NT2/D1 (cell line): ENCODE data around the gene MTHFD2L.

ENCODE experiments used
- YY1 ChIP-seq: IDR thresholded peaks from 2 replicates; pipeline ENCODE4 v1.6.1; 2011; ENCODE audit not compliant: insufficient read length, insufficient read depth
- ZNF274 ChIP-seq: IDR thresholded peaks from 2 replicates; pipeline ENCODE4 v1.6.1; 2011; ENCODE audit warnings: mild to moderate bottlenecking, low read depth, low read length

DNA sequence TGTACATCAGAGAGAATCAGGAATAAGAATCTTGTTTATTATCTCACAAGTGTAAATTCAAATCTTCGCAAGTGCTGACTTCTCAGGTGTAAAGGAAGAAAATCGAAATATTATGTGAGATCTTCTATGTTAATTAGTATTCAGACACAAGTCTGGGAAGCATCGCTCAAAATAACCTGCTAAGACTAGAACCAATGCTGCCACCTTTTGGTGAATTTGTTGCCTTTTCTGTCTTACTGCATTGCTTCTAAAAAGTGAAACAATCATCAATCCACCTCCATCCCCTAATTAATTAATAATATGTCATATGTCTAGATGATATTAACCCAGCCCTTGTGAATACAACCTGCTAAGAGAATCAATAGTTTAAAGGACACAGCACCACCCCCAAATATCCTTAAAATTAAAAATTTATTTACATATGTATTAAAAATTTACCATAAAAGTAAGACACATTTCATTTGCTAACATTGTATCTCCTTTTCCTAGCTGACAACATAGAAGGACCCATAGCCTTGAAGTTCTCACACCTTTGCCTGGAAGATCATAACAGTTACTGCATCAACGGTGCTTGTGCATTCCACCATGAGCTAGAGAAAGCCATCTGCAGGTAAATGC, 153.9 kb downstream of the MTHFD2L start:
- TF ChIP-seq YY1 (no peak), ZNF274 (no peak)
